Inflammatory macrophage treated with lipopolysaccharide for 1 hour (primary cell): Measurements from ENCODE around the gene ABCB11.
"Not testable (repeated sequence)": the region's sequence is repeated elsewhere in the genome, so short reads cannot be mapped to it uniquely, and the experiment has no call there.

Experiments used
- DNase-seq, 2 donors: peaks; one replicate each; pipeline ENCODE4 v3.0.0-alpha.2; 2020 to 2022

Gene ABCB11

GRCh38 chr2:169031202-169031601, at the start of gene ABCB11:
Gene ABCB11, minus strand, starts transcription at chr2:169031324. Its CDS starts 13,199 bp downstream, at chr2:169018125.
- no peak for DNase-seq

- peak; percentile 53 to 81 for DNase-seq
These were observed 49.3 kb upstream of the ABCB11 start for GRCh38 chr2:169080250-169081069.

- no peak for DNase-seq
These were observed 46.6 kb upstream of the ABCB11 start for GRCh38 chr2:169077674-169078240.

GRCh38 chr2:169073963-169074751, 43.0 kb upstream of the ABCB11 start:
- no peak for DNase-seq

GRCh38 chr2:169073211-169073962, 42.3 kb upstream of the ABCB11 start:
- DNase-seq = no peak

GRCh38 chr2:169072163-169072925, 41.2 kb upstream of the ABCB11 start:
- peak; percentile 86 to 95 for DNase-seq

GRCh38 chr2:169071455-169071854, 40.3 kb upstream of the ABCB11 start:
- peak in 1 of 2 donors; percentile 44 for DNase-seq

GRCh38 chr2:169069833-169070232, 38.7 kb upstream of the ABCB11 start:
- DNase-seq = no peak

GRCh38 chr2:169069341-169069740, 38.2 kb upstream of the ABCB11 start, which contains the start of gene DHRS9:
Gene DHRS9, plus strand, starts transcription at chr2:169069563. Its CDS starts 12,019 bp downstream, at chr2:169081582.
- peak; percentile 88 to 95 for DNase-seq

GRCh38 chr2:169066897-169067296, 35.8 kb upstream of the ABCB11 start:
- peak; percentile 23 to 47 for DNase-seq

- no peak for DNase-seq
These were observed 34.9 kb upstream of the ABCB11 start for GRCh38 chr2:169065864-169066517.

- no peak for DNase-seq
These were observed 34.3 kb upstream of the ABCB11 start for GRCh38 chr2:169065422-169065821.

- DNase-seq = not testable (repeated sequence)
These were observed 33.1 kb upstream of the ABCB11 start for GRCh38 chr2:169064199-169064598.

- not testable (repeated sequence) for DNase-seq
These were observed 23.5 kb upstream of the ABCB11 start for GRCh38 chr2:169054575-169054974.

GRCh38 chr2:169050476-169051240, 19.5 kb upstream of the ABCB11 start:
- DNase-seq = peak; percentile 65 to 70

- no peak for DNase-seq
These were observed 18.0 kb upstream of the ABCB11 start for GRCh38 chr2:169049142-169049541.

GRCh38 chr2:169047256-169048250, 16.4 kb upstream of the ABCB11 start:
- DNase-seq = peak; percentile 36 to 52

- no peak for DNase-seq
These were observed 15.5 kb upstream of the ABCB11 start for GRCh38 chr2:169046440-169047151.
